ENCODE data around the gene ISX. TPM values are rescaled to one million over a fixed set of nuclear protein-coding genes. Genes with fewer than 3 reads are reported as not detected.

The ISX gene
- total and polyA plus RNA-seq, 2 donors (not counting 1 experiment from before 2014, with no cell fraction given), result not detected

DNA sequence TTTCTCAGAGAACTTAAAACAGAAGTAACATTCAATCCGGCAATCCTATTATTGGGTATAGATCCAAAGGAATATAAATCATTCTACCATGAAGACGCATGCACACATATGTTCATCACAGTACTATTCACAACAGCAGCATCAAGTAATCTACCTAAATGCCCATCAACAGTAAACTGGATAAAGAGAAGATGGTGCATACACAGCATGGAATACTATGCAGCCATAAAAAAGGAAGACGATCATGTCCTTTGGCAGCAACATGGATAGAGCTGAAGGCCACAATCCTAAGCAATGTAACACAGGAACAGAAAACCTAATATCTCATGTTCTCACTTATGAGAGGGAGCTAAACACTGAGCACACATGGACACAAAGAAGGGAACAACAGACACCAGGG is 6.3 kb upstream of the ISX start:
- H3K27me3 ChIP-seq (replicated peaks in 1 of 4; ENCODE audit: control extremely low read depth in 1 of 4, control insufficient read depth in 3 of 4, insufficient read depth in 4 of 4, low read length in 3 of 4), result no peaks in the 10 kb centered on the region
- no peak overlapping the region for H3K27ac ChIP-seq (ENCODE audit: low read length in 2 of 2)
- H2AFZ ChIP-seq (ENCODE audit: insufficient read depth, low read depth, low read length, poor library complexity, severe bottlenecking), result no peak overlapping the region
- no CpG with 5 or more reads among the region's 3 CpGs for WGBS (ENCODE audit: insufficient coverage)
- H4K20me1 ChIP-seq (ENCODE audit: control insufficient read depth, insufficient read depth, low read length, poor library complexity, severe bottlenecking), result no peaks in the 10 kb centered on the region
- H3K4me1 Mint-ChIP-seq, result no peaks in the 10 kb centered on the region
- H3K4me3 Mint-ChIP-seq, result no peak overlapping the region
- no peaks in the 10 kb centered on the region for H3K4me1 ChIP-seq (ENCODE audit: control insufficient read depth in 2 of 2, insufficient read depth in 2 of 2, low read length in 2 of 2)
- H3K9me3 ChIP-seq (ENCODE audit: control extremely low read depth in 1 of 3, control insufficient read depth in 2 of 3, insufficient read depth in 1 of 3, low read length in 2 of 3), result peaks cover 0 to 17% (median 0%) of the 10 kb centered on the region in 3 donors
- H3K36me3 ChIP-seq (replicated peaks in 1 of 2; ENCODE audit: control extremely low read depth in 1 of 2, control insufficient read depth in 1 of 2, extremely low read depth in 1 of 2, insufficient read depth in 2 of 2, low read length in 1 of 2), result no peaks in the 10 kb centered on the region
- intact Hi-C loops (cut with micrococcal nuclease), result no loop called here
- POLR2A ChIA-PET, result no interaction called here
- H3K9me3 Mint-ChIP-seq (ENCODE audit: insufficient read depth), result peaks cover 4% of the 10 kb centered on the region
- no peak overlapping the region for H3K4me3 ChIP-seq (ENCODE audit: control extremely low read depth in 1 of 5, extremely low read depth in 1 of 5, insufficient read depth in 1 of 5, low read depth in 2 of 5, low read length in 4 of 5)
- no peak for DNase-seq
- no peaks in the 10 kb centered on the region for H3K79me2 ChIP-seq (ENCODE audit: control insufficient read depth, insufficient read depth, low read length)
- TF ChIP-seq, protein P1, sequence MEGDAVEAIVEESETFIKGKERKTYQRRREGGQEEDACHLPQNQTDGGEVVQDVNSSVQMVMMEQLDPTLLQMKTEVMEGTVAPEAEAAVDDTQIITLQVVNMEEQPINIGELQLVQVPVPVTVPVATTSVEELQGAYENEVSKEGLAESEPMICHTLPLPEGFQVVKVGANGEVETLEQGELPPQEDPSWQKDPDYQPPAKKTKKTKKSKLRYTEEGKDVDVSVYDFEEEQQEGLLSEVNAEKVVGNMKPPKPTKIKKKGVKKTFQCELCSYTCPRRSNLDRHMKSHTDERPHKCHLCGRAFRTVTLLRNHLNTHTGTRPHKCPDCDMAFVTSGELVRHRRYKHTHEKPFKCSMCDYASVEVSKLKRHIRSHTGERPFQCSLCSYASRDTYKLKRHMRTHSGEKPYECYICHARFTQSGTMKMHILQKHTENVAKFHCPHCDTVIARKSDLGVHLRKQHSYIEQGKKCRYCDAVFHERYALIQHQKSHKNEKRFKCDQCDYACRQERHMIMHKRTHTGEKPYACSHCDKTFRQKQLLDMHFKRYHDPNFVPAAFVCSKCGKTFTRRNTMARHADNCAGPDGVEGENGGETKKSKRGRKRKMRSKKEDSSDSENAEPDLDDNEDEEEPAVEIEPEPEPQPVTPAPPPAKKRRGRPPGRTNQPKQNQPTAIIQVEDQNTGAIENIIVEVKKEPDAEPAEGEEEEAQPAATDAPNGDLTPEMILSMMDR (IDR thresholded peaks at IDR 0.05), result no peak
- TF ChIP-seq EZH2 (IDR thresholded peaks at IDR 0.05; ENCODE audit: borderline replicate concordance, insufficient read depth, low read depth, low read length, poor library complexity, severe bottlenecking), result no peak
- H3K27ac Mint-ChIP-seq, result no peak overlapping the region
- peaks cover 8% of the 10 kb centered on the region for H3K27me3 Mint-ChIP-seq
- CTCF ChIA-PET, result no interaction called here
- no peak for ATAC-seq (ENCODE audit: low read depth)
- H3K9ac ChIP-seq (ENCODE audit: low read length), result no peak overlapping the region
- H3K4me2 ChIP-seq (replicated peaks; ENCODE audit: low read depth, low read length, poor library complexity, severe bottlenecking), result no peak overlapping the region

GRCh38 chr22:35064664-35065063 is 1.3 kb upstream of the ISX start:
- intact Hi-C loops (cut with micrococcal nuclease), result no loop called here
- H3K4me1 Mint-ChIP-seq, result no peaks in the 10 kb centered on the region
- no peaks in the 10 kb centered on the region for H3K36me3 ChIP-seq (replicated peaks in 1 of 2; ENCODE audit: control extremely low read depth in 1 of 2, control insufficient read depth in 1 of 2, extremely low read depth in 1 of 2, insufficient read depth in 2 of 2, low read length in 1 of 2)
- H3K4me3 Mint-ChIP-seq, result no peak overlapping the region
- H3K9ac ChIP-seq (ENCODE audit: low read length), result no peak overlapping the region
- no peaks in the 10 kb centered on the region for H3K4me1 ChIP-seq (ENCODE audit: control insufficient read depth in 2 of 2, insufficient read depth in 2 of 2, low read length in 2 of 2)
- H3K27ac Mint-ChIP-seq, result no peak overlapping the region
- H3K4me2 ChIP-seq (replicated peaks; ENCODE audit: low read depth, low read length, poor library complexity, severe bottlenecking), result no peak overlapping the region
- DNase-seq (no peak), ATAC-seq (ENCODE audit: low read depth) (no peak)
- ChIA-PET CTCF (no interaction called here), POLR2A (no interaction called here)
- no peak for TF ChIP-seq EZH2 (IDR thresholded peaks at IDR 0.05; ENCODE audit: borderline replicate concordance, insufficient read depth, low read depth, low read length, poor library complexity, severe bottlenecking)
- TF ChIP-seq, protein P1 (IDR thresholded peaks at IDR 0.05), result no peak
- H4K20me1 ChIP-seq (ENCODE audit: control insufficient read depth, insufficient read depth, low read length, poor library complexity, severe bottlenecking), result no peaks in the 10 kb centered on the region
- no peaks in the 10 kb centered on the region for H3K79me2 ChIP-seq (ENCODE audit: control insufficient read depth, insufficient read depth, low read length)
- no peak overlapping the region for H2AFZ ChIP-seq (ENCODE audit: insufficient read depth, low read depth, low read length, poor library complexity, severe bottlenecking)
- peaks cover 4% of the 10 kb centered on the region for H3K27me3 Mint-ChIP-seq
- H3K27me3 ChIP-seq (replicated peaks in 1 of 4; ENCODE audit: control extremely low read depth in 1 of 4, control insufficient read depth in 3 of 4, insufficient read depth in 4 of 4, low read length in 3 of 4), result peaks cover 0 to 3% (median 0%) of the 10 kb centered on the region in 4 experiments
- no peak overlapping the region for H3K4me3 ChIP-seq (ENCODE audit: control extremely low read depth in 1 of 5, extremely low read depth in 1 of 5, insufficient read depth in 1 of 5, low read depth in 2 of 5, low read length in 4 of 5)
- WGBS (ENCODE audit: insufficient coverage), result no CpG with 5 or more reads among the region's 1 CpG
- H3K27ac ChIP-seq (ENCODE audit: low read length in 2 of 2), result no peak overlapping the region
- no peaks in the 10 kb centered on the region for H3K9me3 Mint-ChIP-seq (ENCODE audit: insufficient read depth)
- H3K9me3 ChIP-seq (ENCODE audit: control extremely low read depth in 1 of 3, control insufficient read depth in 2 of 3, insufficient read depth in 1 of 3, low read length in 2 of 3), result no peaks in the 10 kb centered on the region
